Epidermal melanocyte (primary cell): ENCODE data around the gene TBC1D32.
"Not testable (repeated sequence)": the region's sequence is repeated elsewhere in the genome, so short reads cannot be mapped to it uniquely, and the experiment has no call there.

ENCODE experiments used
- DNase-seq: peaks from one replicate; pipeline ENCODE4 v3.0.0; 2011; ENCODE audit warnings: low spot score; ENCODE audit not compliant: insufficient read length

TBC1D32 gene

GRCh38 chr6:121334299-121335086, at the start of gene TBC1D32:
TBC1D32 (minus strand) TSS chr6:121334480; CDS start chr6:121334430, 50 bp downstream.
- peak; percentile 77 for DNase-seq

- no peak for DNase-seq
These were observed 49.2 kb upstream of the TBC1D32 start for GRCh38 chr6:121383478-121383877.

- no peak for DNase-seq
These were observed 48.3 kb upstream of the TBC1D32 start for GRCh38 chr6:121382467-121383121.

GRCh38 chr6:121376411-121376810, 42.1 kb upstream of the TBC1D32 start:
- DNase-seq, result no peak

- DNase-seq, result not testable (repeated sequence)
These were observed 39.9 kb upstream of the TBC1D32 start for GRCh38 chr6:121374219-121374618.

- DNase-seq, result no peak
These were observed 31.5 kb upstream of the TBC1D32 start for GRCh38 chr6:121365536-121366521.

- no peak for DNase-seq
These were observed 22.3 kb upstream of the TBC1D32 start for GRCh38 chr6:121356575-121356974.

- DNase-seq, result no peak
These were observed 20.5 kb upstream of the TBC1D32 start for GRCh38 chr6:121354764-121355163.

- no peak for DNase-seq
These were observed 18.7 kb upstream of the TBC1D32 start for GRCh38 chr6:121352941-121353340.

- DNase-seq, result no peak
These were observed 17.6 kb upstream of the TBC1D32 start for GRCh38 chr6:121351916-121352315.

GRCh38 chr6:121349596-121349995, 15.3 kb upstream of the TBC1D32 start:
- DNase-seq, result no peak

GRCh38 chr6:121347484-121347883, 13.2 kb upstream of the TBC1D32 start:
- DNase-seq, result no peak

- DNase-seq, result no peak
These were observed 10.3 kb upstream of the TBC1D32 start for GRCh38 chr6:121344539-121344938.

- DNase-seq, result no peak
These were observed 5.5 kb upstream of the TBC1D32 start for GRCh38 chr6:121339639-121340226.

GRCh38 chr6:121338956-121339355, 4.7 kb upstream of the TBC1D32 start:
- no peak for DNase-seq

- DNase-seq, result no peak
These were observed 4.1 kb upstream of the TBC1D32 start for GRCh38 chr6:121338366-121338765.

- no peak for DNase-seq
These were observed 1.1 kb upstream of the TBC1D32 start for GRCh38 chr6:121335087-121336008.

- not testable (repeated sequence) for DNase-seq
These were observed 586 bp downstream of the TBC1D32 start for GRCh38 chr6:121333694-121334093.

- no peak for DNase-seq
These were observed 1.1 kb downstream of the TBC1D32 start for GRCh38 chr6:121333196-121333595.

- DNase-seq, result no peak
These were observed 3.8 kb downstream of the TBC1D32 start for GRCh38 chr6:121330516-121330915.
